ENCODE measurements around the gene SUPT4H1.

SUPT4H1 gene

GRCh38 chr17:58304750-58305486 lies 47.1 kb downstream of the SUPT4H1 start:
- no peak for DNase-seq (ENCODE audit: low read depth)

DNA sequence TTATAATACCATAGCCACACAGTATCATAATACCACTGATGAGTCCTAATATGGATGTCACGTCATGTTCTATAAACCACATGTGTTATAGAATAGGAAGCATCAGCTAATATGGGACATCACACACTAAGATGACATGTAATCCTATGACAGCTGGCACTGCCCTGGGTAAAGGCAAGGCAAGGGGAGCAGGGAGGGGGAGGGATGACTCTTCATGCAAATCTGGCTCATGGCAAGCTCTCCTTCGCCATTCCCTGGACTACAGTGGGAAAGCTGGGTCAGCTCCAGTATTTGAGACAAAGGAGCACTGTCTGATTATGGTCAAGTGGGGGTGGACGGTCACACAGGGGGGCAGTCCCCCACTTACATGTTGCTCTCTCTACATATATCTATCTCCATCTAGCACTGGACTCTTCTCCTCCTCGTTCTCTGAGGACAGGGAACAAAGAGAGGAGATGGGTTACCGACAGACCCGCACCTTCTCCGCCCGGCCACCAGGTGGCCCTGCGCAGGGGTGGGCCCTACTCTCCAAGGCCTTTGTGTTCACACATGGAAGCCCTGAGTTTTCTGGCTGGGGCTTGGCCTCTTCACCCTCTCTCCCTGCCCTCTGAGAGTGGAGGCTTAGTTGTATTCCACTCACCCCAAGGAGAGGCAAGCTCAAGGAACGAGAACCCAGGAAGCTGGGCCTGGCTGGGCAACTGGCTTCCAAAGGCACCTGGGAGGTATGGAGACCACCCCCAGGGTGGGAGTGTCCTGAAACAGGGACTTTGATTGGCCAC lies 47.8 kb downstream of the SUPT4H1 start:
- DNase-seq (ENCODE audit: low read depth): peak; percentile 42

DNA sequence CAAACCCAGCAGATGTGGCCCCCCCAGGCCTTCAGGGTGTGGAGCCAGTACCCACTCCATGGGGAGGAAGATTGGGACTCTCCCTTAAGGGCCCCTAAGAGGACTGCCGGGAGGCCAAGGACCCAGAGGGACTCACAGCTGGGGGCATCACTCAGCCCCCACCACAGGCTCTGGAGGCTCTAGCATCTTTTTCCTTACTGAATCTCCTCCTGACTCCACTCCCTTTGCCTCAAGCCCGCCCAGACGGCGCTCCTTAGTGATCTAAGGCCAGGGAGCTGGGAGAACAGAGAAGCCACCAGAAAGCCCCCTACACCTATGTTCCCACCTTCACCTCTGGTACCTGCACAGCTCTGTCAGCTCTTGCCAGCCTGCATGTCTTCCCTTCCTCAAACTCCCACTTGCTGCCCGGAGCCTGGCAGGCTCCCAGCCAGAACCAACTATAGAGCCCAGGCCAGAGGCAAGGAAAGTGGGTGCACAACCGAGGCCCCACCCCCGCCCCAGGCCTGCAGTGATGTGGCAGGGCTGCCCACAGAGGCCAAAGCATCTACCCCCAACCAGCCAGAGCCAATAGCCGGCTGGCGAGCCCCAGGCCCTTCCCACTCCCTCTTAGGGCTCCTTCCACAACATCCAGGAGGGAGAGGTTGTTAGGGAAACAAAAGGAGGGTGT lies 48.9 kb downstream of the SUPT4H1 start:
- no peak for DNase-seq (ENCODE audit: low read depth)

DNA sequence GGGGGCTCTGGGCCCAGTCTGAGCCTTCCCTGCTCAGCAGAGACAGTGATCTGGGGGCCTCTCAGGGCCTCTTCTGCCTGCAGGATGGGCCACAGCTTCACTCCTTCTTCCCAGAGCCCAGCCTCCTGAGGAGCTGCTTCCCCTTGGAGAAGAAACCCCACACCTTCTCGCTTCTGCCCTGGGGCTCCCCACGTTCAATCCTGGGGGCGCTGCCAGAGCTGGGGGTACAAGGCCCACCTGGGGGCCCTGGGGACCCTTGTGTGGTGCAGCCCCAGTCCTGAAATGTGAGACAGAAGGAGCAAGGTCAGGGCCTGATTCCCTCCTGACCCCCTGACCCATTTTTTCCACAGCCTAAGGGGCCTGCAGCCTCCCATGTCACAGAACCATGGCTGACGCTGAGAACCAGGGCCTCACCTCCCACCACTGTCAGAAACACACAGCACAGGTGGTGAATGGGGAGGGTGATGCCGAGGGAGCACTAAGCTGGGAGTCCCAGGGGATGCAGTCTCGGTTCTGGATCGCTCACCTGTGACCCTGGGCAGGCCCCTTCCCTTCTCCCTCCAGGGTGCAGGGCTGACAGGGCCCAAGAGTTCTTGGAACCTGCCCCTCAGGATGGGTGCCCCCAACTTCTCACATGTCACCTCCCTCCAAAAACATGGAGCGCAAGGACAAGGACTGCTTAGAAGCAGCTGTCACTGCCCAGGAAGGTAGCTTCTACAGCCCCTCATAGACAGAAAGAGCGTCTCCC lies 49.7 kb downstream of the SUPT4H1 start:
- DNase-seq (ENCODE audit: low read depth): no peak

- no peak for DNase-seq (ENCODE audit: low read depth)
These were observed 50.4 kb downstream of the SUPT4H1 start for GRCh38 chr17:58301504-58302150.

GRCh38 chr17:58300336-58300735 lies 51.7 kb downstream of the SUPT4H1 start:
- no peak for DNase-seq (ENCODE audit: low read depth)
